ENCODE results near the gene NFASC. TPM values are rescaled to one million over a fixed set of nuclear protein-coding genes. Genes with fewer than 3 reads are reported as not detected.

The NFASC gene
- total and polyA plus RNA-seq, 2 experiments from 2014 or later = 3.9 to 11.7 TPM

DNA sequence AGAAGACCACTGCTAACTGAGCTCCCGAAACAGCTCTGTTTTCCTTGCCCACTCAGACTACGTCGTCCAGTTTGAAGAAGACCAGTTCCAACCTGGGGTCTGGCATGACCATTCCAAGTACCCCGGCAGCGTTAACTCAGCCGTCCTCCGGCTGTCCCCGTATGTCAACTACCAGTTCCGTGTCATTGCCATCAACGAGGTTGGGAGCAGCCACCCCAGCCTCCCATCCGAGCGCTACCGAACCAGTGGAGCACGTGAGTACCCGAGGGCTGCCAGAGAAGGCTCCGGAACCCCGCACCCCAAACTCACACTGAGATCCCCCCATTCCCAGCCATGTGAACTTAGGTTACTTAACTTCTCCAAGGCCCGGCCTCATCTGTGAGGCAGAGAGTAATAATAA, 108.6 kb downstream of the NFASC start:
- Histone ChIP-seq H2AFZ (no peak overlapping the region), H3K79me2 (replicated peaks; ENCODE audit: insufficient read depth) (no peaks in the 10 kb centered on the region), H3K9me2 (ENCODE audit: insufficient read depth) (no peaks in the 10 kb centered on the region), H3K4me3 (no peak overlapping the region), H3K4me2 (no peak overlapping the region), H3F3A (replicated peaks; ENCODE audit: low read depth) (no peaks in the 10 kb centered on the region), H4K20me1 (replicated peaks; ENCODE audit: insufficient read depth) (no peaks in the 10 kb centered on the region), H3K27ac (ENCODE audit: low read depth) (no peak overlapping the region), H3K4me1 (ENCODE audit: insufficient read depth) (no peaks in the 10 kb centered on the region), H3K27me3 (ENCODE audit: insufficient read depth) (no peaks in the 10 kb centered on the region), H3K36me3 (ENCODE audit: insufficient read depth) (no peaks in the 10 kb centered on the region)
- Mint-ChIP-seq H3K4me3 (no peak overlapping the region), H3K36me3 (ENCODE audit: low read depth) (no peaks in the 10 kb centered on the region), H3K4me1 (no peaks in the 10 kb centered on the region), H3K27ac (no peak overlapping the region), H3K27me3 (ENCODE audit: insufficient read depth, low read depth, poor library complexity) (peaks cover 13% of the 10 kb centered on the region), H3K9me3 (no peaks in the 10 kb centered on the region)
- DNase-seq (ENCODE audit: low spot score) = no peak
- no peak for ATAC-seq
- TF ChIP-seq CREB1 (CRISPR knock-in tag; IDR thresholded peaks at IDR 0.05; ENCODE audit: low read depth) (no peak), EZH2 (IDR thresholded peaks at IDR 0.05; ENCODE audit: low read depth, unreplicated experiment) (no peak), NANOG (IDR thresholded peaks at IDR 0.05; ENCODE audit: borderline replicate concordance) (no peak), ZNF114 (CRISPR knock-in tag; IDR thresholded peaks at IDR 0.05) (no peak), ZNF331 (CRISPR knock-in tag; IDR thresholded peaks at IDR 0.05; ENCODE audit: low read depth) (no peak), STAT1 (IDR thresholded peaks at IDR 0.05; ENCODE audit: unreplicated experiment) (no peak), EZH2phosphoT487 (IDR thresholded peaks at IDR 0.05; ENCODE audit: unreplicated experiment) (no peak), JUNB (IDR thresholded peaks at IDR 0.05; ENCODE audit: unreplicated experiment) (no peak), POLR2AphosphoS5 (IDR thresholded peaks at IDR 0.05; ENCODE audit: low read depth) (no peak)
- TF ChIP-seq, protein P1, sequence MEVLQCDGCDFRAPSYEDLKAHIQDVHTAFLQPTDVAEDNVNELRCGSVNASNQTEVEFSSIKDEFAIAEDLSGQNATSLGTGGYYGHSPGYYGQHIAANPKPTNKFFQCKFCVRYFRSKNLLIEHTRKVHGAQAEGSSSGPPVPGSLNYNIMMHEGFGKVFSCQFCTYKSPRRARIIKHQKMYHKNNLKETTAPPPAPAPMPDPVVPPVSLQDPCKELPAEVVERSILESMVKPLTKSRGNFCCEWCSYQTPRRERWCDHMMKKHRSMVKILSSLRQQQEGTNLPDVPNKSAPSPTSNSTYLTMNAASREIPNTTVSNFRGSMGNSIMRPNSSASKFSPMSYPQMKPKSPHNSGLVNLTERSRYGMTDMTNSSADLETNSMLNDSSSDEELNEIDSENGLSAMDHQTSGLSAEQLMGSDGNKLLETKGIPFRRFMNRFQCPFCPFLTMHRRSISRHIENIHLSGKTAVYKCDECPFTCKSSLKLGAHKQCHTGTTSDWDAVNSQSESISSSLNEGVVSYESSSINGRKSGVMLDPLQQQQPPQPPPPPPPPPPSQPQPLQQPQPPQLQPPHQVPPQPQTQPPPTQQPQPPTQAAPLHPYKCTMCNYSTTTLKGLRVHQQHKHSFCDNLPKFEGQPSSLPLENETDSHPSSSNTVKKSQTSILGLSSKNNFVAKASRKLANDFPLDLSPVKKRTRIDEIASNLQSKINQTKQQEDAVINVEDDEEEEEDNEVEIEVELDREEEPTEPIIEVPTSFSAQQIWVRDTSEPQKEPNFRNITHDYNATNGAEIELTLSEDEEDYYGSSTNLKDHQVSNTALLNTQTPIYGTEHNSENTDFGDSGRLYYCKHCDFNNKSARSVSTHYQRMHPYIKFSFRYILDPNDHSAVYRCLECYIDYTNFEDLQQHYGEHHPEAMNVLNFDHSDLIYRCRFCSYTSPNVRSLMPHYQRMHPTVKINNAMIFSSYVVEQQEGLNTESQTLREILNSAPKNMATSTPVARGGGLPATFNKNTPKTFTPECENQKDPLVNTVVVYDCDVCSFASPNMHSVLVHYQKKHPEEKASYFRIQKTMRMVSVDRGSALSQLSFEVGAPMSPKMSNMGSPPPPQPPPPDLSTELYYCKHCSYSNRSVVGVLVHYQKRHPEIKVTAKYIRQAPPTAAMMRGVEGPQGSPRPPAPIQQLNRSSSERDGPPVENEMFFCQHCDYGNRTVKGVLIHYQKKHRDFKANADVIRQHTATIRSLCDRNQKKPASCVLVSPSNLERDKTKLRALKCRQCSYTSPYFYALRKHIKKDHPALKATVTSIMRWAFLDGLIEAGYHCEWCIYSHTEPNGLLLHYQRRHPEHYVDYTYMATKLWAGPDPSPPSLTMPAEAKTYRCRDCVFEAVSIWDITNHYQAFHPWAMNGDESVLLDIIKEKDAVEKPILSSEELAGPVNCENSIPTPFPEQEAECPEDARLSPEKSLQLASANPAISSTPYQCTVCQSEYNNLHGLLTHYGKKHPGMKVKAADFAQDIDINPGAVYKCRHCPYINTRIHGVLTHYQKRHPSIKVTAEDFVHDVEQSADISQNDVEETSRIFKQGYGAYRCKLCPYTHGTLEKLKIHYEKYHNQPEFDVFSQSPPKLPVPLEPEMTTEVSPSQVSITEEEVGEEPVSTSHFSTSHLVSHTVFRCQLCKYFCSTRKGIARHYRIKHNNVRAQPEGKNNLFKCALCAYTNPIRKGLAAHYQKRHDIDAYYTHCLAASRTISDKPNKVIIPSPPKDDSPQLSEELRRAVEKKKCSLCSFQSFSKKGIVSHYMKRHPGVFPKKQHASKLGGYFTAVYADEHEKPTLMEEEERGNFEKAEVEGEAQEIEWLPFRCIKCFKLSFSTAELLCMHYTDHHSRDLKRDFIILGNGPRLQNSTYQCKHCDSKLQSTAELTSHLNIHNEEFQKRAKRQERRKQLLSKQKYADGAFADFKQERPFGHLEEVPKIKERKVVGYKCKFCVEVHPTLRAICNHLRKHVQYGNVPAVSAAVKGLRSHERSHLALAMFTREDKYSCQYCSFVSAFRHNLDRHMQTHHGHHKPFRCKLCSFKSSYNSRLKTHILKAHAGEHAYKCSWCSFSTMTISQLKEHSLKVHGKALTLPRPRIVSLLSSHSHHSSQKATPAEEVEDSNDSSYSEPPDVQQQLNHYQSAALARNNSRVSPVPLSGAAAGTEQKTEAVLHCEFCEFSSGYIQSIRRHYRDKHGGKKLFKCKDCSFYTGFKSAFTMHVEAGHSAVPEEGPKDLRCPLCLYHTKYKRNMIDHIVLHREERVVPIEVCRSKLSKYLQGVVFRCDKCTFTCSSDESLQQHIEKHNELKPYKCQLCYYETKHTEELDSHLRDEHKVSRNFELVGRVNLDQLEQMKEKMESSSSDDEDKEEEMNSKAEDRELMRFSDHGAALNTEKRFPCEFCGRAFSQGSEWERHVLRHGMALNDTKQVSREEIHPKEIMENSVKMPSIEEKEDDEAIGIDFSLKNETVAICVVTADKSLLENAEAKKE (CRISPR knock-in tag; IDR thresholded peaks at IDR 0.05) = no peak
- TF ChIP-seq, protein P2, sequence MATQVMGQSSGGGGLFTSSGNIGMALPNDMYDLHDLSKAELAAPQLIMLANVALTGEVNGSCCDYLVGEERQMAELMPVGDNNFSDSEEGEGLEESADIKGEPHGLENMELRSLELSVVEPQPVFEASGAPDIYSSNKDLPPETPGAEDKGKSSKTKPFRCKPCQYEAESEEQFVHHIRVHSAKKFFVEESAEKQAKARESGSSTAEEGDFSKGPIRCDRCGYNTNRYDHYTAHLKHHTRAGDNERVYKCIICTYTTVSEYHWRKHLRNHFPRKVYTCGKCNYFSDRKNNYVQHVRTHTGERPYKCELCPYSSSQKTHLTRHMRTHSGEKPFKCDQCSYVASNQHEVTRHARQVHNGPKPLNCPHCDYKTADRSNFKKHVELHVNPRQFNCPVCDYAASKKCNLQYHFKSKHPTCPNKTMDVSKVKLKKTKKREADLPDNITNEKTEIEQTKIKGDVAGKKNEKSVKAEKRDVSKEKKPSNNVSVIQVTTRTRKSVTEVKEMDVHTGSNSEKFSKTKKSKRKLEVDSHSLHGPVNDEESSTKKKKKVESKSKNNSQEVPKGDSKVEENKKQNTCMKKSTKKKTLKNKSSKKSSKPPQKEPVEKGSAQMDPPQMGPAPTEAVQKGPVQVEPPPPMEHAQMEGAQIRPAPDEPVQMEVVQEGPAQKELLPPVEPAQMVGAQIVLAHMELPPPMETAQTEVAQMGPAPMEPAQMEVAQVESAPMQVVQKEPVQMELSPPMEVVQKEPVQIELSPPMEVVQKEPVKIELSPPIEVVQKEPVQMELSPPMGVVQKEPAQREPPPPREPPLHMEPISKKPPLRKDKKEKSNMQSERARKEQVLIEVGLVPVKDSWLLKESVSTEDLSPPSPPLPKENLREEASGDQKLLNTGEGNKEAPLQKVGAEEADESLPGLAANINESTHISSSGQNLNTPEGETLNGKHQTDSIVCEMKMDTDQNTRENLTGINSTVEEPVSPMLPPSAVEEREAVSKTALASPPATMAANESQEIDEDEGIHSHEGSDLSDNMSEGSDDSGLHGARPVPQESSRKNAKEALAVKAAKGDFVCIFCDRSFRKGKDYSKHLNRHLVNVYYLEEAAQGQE (IDR thresholded peaks at IDR 0.05; ENCODE audit: unreplicated experiment) = no peak
- TF ChIP-seq, protein P3, sequence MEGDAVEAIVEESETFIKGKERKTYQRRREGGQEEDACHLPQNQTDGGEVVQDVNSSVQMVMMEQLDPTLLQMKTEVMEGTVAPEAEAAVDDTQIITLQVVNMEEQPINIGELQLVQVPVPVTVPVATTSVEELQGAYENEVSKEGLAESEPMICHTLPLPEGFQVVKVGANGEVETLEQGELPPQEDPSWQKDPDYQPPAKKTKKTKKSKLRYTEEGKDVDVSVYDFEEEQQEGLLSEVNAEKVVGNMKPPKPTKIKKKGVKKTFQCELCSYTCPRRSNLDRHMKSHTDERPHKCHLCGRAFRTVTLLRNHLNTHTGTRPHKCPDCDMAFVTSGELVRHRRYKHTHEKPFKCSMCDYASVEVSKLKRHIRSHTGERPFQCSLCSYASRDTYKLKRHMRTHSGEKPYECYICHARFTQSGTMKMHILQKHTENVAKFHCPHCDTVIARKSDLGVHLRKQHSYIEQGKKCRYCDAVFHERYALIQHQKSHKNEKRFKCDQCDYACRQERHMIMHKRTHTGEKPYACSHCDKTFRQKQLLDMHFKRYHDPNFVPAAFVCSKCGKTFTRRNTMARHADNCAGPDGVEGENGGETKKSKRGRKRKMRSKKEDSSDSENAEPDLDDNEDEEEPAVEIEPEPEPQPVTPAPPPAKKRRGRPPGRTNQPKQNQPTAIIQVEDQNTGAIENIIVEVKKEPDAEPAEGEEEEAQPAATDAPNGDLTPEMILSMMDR (conservative IDR thresholded peaks at IDR 0.05; ENCODE audit: low read depth in 2 of 2) = no peak
- TF ChIP-seq, protein P4, sequence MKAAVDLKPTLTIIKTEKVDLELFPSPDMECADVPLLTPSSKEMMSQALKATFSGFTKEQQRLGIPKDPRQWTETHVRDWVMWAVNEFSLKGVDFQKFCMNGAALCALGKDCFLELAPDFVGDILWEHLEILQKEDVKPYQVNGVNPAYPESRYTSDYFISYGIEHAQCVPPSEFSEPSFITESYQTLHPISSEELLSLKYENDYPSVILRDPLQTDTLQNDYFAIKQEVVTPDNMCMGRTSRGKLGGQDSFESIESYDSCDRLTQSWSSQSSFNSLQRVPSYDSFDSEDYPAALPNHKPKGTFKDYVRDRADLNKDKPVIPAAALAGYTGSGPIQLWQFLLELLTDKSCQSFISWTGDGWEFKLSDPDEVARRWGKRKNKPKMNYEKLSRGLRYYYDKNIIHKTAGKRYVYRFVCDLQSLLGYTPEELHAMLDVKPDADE (IDR thresholded peaks at IDR 0.05) = no peak
